K562 (cell line): ENCODE data around the gene SLC6A9. TPM values are rescaled to one million over a fixed set of nuclear protein-coding genes. Genes with fewer than 3 reads are reported as not detected.

ENCODE experiments used
- CAMTA2 ChIP-seq: fragments of 250-450 bp; sonication (Bioruptor Pico); conservative IDR thresholded peaks from 2 replicates; pipeline ENCODE4 v1.5.1; 2022
- CBFB ChIP-seq: sonication (generic); formaldehyde crosslinking; IDR thresholded peaks from 2 replicates; pipeline ENCODE4 v1.4.0; 2020; ENCODE audit warnings: mild to moderate bottlenecking, missing genetic modification reagents
- ELF1 ChIP-seq: fragments of 200-800 bp; sonication (Bioruptor generic); IDR thresholded peaks from 2 replicates; pipeline ENCODE4 v1.6.1; 2016; ENCODE audit warnings: missing genetic modification characterization, missing compliant biosample characterization
- ETV5 ChIP-seq: sonication (generic); formaldehyde crosslinking; IDR thresholded peaks from 2 replicates; pipeline ENCODE4 v1.4.0; 2020; ENCODE audit warnings: low read depth, mild to moderate bottlenecking, missing genetic modification reagents
- NR2C2 ChIP-seq, 2 experiments: fragments of 200-800 bp in 1 of 2; sonication (Bioruptor generic) in 1 of 2; sonication (generic) in 1 of 2; formaldehyde crosslinking in 1 of 2; IDR thresholded peaks; 2 replicates each; pipeline versions ENCODE4 v1.6.1 to v1.8.0; 2016 to 2022; ENCODE audit warnings: mild to moderate bottlenecking in 1 of 2, missing compliant biosample characterization in 1 of 2, missing genetic modification characterization in 1 of 2, missing genetic modification reagents in 1 of 2
- NR3C1 ChIP-seq: sonication (generic); formaldehyde crosslinking; IDR thresholded peaks from 2 replicates; pipeline ENCODE4 v1.8.1; 2022; ENCODE audit warnings: missing genetic modification reagents
- NR4A1 ChIP-seq, 2 experiments: fragments of 250-450 bp in 1 of 2; fragments of 450-650 bp in 1 of 2; sonication (Bioruptor Pico) in 1 of 2; IDR thresholded peaks; 2 replicates each; pipeline versions ENCODE4 v1.4.0 to v1.6.1; 2016 to 2020; ENCODE audit warnings: mild to moderate bottlenecking in 2 of 2, missing compliant biosample characterization in 1 of 2, missing genetic modification characterization in 1 of 2, moderate library complexity in 1 of 2
- PHF21A ChIP-seq: fragments of 450-650 bp; IDR thresholded peaks from 2 replicates; pipeline ENCODE4 v1.6.1; 2017; ENCODE audit warnings: low read depth, borderline replicate concordance
- POLR2A ChIP-seq: fragments of 450-650 bp; conservative IDR thresholded peaks from 2 replicates; pipeline ENCODE4 v1.6.1; 2016
- RBM15 ChIP-seq: fragments of 200-400 bp; formaldehyde crosslinking; IDR thresholded peaks from 2 replicates; pipeline ENCODE4 v1.6.1; 2018; ENCODE audit warnings: mild to moderate bottlenecking, low read length, moderate library complexity; ENCODE audit not compliant: insufficient read depth
- RFX5 ChIP-seq: IDR thresholded peaks from 2 replicates; pipeline ENCODE4 v1.6.1; 2011; ENCODE audit warnings: low read depth, mild to moderate bottlenecking, improper control_type of control experiment, low read length
- SIN3B ChIP-seq: fragments of 450-650 bp; IDR thresholded peaks from 2 replicates; pipeline ENCODE4 v1.6.1; 2017; ENCODE audit warnings: low read depth, mild to moderate bottlenecking, moderate library complexity
- SMC3 ChIP-seq: conservative IDR thresholded peaks from 2 replicates; pipeline ENCODE4 v1.6.1; 2011; ENCODE audit warnings: low read depth, low read length, improper control_type of control experiment; ENCODE audit not compliant: insufficient read depth
- TCF3 ChIP-seq: sonication (generic); formaldehyde crosslinking; IDR thresholded peaks from 2 replicates; pipeline ENCODE4 v1.4.0; 2020; ENCODE audit warnings: mild to moderate bottlenecking, missing genetic modification reagents
- YY1 ChIP-seq, 3 experiments: IDR thresholded peaks; 2 replicates each; pipeline ENCODE4 v1.6.1; 2011; ENCODE audit warnings: low read length in 2 of 3, mild to moderate bottlenecking in 2 of 3, moderate library complexity in 2 of 3, borderline replicate concordance in 1 of 3, control low read depth in 1 of 3, low read depth in 1 of 3; ENCODE audit not compliant: insufficient read depth in 3 of 3, insufficient replicate concordance in 2 of 3, control insufficient read depth in 1 of 3, insufficient read length in 1 of 3; ENCODE audit errors: extremely low read depth in 1 of 3
- ZNF274 ChIP-seq: IDR thresholded peaks from 2 replicates; pipeline ENCODE4 v1.6.1; 2011; ENCODE audit warnings: low read depth, mild to moderate bottlenecking, low read length, moderate library complexity, borderline replicate concordance
- ZNF3 ChIP-seq: fragments of 250-450 bp; sonication (Bioruptor Pico); IDR thresholded peaks from 2 replicates; pipeline ENCODE4 v1.5.0; 2021; ENCODE audit warnings: mild to moderate bottlenecking, moderate library complexity
- ZNF445 ChIP-seq: fragments of 250-450 bp; sonication (Bioruptor Pico); IDR thresholded peaks from 2 replicates; pipeline ENCODE4 v1.4.0; 2020; ENCODE audit warnings: low read depth, mild to moderate bottlenecking, moderate library complexity
- ZNF551 ChIP-seq: fragments of 250-450 bp; sonication (Bioruptor Pico); IDR thresholded peaks from 2 replicates; pipeline ENCODE4 v1.5.0; 2021; ENCODE audit warnings: mild to moderate bottlenecking, moderate library complexity
- polyA plus RNA-seq, 8 experiments: library from polyadenylated mRNA; depleted of rRNA in 4 of 8; stranded (reverse) in 5 of 8; unstranded in 3 of 8; fragments of >200 nt; fragmentation: Nextera tagmentation in 2 of 8; fragmentation: Illumina TruSeq in 1 of 8; extraction: Ambion mirVana in 2 of 8; extraction: Trizol in 1 of 8; gene quantifications; 2 replicates each; pipeline versions ENCODE4 v1.2.1 to v1.2.3, GENCODE V29; 2011 to 2014; ENCODE audit warnings: inconsistent platforms in 1 of 8, missing spikeins in 1 of 8
- total RNA-seq, 7 experiments: library from RNA; depleted of rRNA in 6 of 7; stranded (reverse); fragments of >200 nt in 6 of 7; fragmentation: Illumina TruSeq in 2 of 7; extraction: Trizol in 2 of 7; gene quantifications; 2 replicates each; pipeline versions ENCODE4 v1.2.1 to v1.2.3, GENCODE V29; 2011 to 2021; ENCODE audit warnings: low replicate concordance in 1 of 7
- TF ChIP-seq, protein P1 (sequence below): sonication (generic); formaldehyde crosslinking; IDR thresholded peaks from 2 replicates; pipeline ENCODE4 v1.9.0; 2022; ENCODE audit warnings: mild to moderate bottlenecking, missing genetic modification reagents
- TF ChIP-seq, protein P2 (sequence below): sonication (generic); formaldehyde crosslinking; IDR thresholded peaks from 2 replicates; pipeline ENCODE4 v1.8.1; 2023; ENCODE audit warnings: mild to moderate bottlenecking, missing genetic modification reagents
- TF ChIP-seq, protein P3 (sequence below): fragments of 450-650 bp; IDR thresholded peaks from 2 replicates; pipeline ENCODE4 v1.7.0; 2016; ENCODE audit warnings: borderline replicate concordance

SLC6A9 gene
- total and polyA plus RNA-seq, 9 of the 15 experiments (the other 6 are each of a cell fraction or from before 2014, with no cell fraction given), result 0.17 to 18.7 (median 2.9) TPM

DNA sequence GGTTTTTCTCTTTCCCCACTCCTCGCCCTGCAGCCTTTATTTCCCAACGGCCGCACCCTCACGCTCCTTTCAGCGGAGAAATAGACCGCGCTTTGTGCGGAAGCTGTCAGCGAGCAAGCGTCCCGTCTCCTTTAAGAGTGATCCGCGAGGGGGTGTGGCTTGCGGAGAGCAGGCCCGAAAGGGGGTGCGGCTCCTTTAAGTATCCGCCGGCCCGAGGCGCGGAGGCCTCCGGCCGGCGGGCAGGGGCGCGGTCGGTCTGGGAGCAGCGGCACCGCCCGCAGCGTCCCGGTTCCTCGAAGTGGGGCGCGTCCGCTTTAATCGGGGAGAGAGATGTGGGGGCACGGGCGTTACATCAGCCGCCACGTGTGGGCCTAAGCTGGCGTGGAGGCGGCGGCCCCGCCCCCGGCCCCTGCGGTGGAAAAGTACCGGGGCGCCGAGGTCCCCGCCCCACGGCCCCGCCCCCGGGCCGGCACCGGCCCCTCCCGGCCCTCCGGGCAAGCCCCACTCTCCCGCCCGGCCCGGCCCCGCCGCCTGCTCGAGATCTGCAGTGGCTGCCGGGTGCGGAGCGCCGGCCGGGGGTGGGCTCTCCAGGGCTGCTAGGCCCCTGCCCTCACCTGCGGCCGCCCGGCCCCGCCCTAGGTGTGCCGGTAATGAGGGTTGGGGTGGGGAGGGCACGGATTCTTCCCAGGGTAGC is 1.2 kb downstream of the SLC6A9 start (continued):
- TF ChIP-seq ZNF551 (CRISPR knock-in tag) (no peak), ZNF445 (CRISPR knock-in tag) (no peak), ELF1 (tag) (peak; percentile 57), NR3C1 (CRISPR knock-in tag) (no peak), NR4A1 (CRISPR knock-in tag; IDR thresholded peaks at IDR 0.05) (no peak), NR4A1 (tag; IDR thresholded peaks at IDR 0.05) (no peak), ETV5 (CRISPR knock-in tag) (peak; percentile 61; the same call in 1 of the 2 replicates), CAMTA2 (CRISPR knock-in tag) (no peak), ZNF3 (CRISPR knock-in tag) (no peak), ZNF274 (0 out of 2 replicates have a peak, but pooled peaks have one; percentile 6), POLR2A (peak; percentile 61), RFX5 (no peak), TCF3 (CRISPR knock-in tag) (peak; percentile 42), SMC3 (0 out of 2 replicates have a peak, but pooled peaks have one; percentile 1), SIN3B (no peak), PHF21A (no peak), RBM15 (no peak), YY1 (IDR thresholded peaks at IDR 0.05; ENCODE audit: borderline replicate concordance in 1 of 3, control insufficient read depth in 1 of 3, extremely low read depth in 1 of 3, insufficient read depth in 3 of 3, insufficient read length in 1 of 3, insufficient replicate concordance in 2 of 3, low read depth in 1 of 3, low read length in 2 of 3) (peak in 1 of 3 experiments; percentile 6), CBFB (peak; percentile 71; the same call in 1 of the 2 replicates), NR2C2 (CRISPR knock-in tag; IDR thresholded peaks at IDR 0.05) (no peak), NR2C2 (tag; IDR thresholded peaks at IDR 0.05) (peak; percentile 78)
- TF ChIP-seq, protein P1, sequence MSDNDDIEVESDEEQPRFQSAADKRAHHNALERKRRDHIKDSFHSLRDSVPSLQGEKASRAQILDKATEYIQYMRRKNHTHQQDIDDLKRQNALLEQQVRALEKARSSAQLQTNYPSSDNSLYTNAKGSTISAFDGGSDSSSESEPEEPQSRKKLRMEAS (CRISPR knock-in tag), result no peak; the same call in 1 of the 2 replicates
- TF ChIP-seq, protein P2, sequence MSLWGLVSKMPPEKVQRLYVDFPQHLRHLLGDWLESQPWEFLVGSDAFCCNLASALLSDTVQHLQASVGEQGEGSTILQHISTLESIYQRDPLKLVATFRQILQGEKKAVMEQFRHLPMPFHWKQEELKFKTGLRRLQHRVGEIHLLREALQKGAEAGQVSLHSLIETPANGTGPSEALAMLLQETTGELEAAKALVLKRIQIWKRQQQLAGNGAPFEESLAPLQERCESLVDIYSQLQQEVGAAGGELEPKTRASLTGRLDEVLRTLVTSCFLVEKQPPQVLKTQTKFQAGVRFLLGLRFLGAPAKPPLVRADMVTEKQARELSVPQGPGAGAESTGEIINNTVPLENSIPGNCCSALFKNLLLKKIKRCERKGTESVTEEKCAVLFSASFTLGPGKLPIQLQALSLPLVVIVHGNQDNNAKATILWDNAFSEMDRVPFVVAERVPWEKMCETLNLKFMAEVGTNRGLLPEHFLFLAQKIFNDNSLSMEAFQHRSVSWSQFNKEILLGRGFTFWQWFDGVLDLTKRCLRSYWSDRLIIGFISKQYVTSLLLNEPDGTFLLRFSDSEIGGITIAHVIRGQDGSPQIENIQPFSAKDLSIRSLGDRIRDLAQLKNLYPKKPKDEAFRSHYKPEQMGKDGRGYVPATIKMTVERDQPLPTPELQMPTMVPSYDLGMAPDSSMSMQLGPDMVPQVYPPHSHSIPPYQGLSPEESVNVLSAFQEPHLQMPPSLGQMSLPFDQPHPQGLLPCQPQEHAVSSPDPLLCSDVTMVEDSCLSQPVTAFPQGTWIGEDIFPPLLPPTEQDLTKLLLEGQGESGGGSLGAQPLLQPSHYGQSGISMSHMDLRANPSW (CRISPR knock-in tag), result 0 out of 2 replicates have a peak, but pooled peaks have one; percentile 48
- TF ChIP-seq, protein P3, sequence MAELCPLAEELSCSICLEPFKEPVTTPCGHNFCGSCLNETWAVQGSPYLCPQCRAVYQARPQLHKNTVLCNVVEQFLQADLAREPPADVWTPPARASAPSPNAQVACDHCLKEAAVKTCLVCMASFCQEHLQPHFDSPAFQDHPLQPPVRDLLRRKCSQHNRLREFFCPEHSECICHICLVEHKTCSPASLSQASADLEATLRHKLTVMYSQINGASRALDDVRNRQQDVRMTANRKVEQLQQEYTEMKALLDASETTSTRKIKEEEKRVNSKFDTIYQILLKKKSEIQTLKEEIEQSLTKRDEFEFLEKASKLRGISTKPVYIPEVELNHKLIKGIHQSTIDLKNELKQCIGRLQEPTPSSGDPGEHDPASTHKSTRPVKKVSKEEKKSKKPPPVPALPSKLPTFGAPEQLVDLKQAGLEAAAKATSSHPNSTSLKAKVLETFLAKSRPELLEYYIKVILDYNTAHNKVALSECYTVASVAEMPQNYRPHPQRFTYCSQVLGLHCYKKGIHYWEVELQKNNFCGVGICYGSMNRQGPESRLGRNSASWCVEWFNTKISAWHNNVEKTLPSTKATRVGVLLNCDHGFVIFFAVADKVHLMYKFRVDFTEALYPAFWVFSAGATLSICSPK, result no peak
